Measurements from ENCODE around the gene ALOXE3.

GRCh38 chr17:8150194-8151119 lies 32.1 kb upstream of the ALOXE3 start:
- TF ChIP-seq CTCF (IDR thresholded peaks at IDR 0.05; ENCODE audit: low read length), result no peak
- TF ChIP-seq EZH2 (IDR thresholded peaks at IDR 0.05; ENCODE audit: borderline replicate concordance, low read length), result no peak
